HL-60 (cell line): ENCODE data around the gene BMP6.

Experiments used
- GABPA ChIP-seq: IDR thresholded peaks from 2 replicates; pipeline ENCODE4 v1.6.1; 2012; ENCODE audit warnings: low read depth
- POLR2AphosphoS5 ChIP-seq: IDR thresholded peaks from 2 replicates; pipeline ENCODE4 v1.6.1; 2012; ENCODE audit warnings: low read depth
- REST ChIP-seq: IDR thresholded peaks from 2 replicates; pipeline ENCODE4 v1.6.1; 2012; ENCODE audit warnings: low read depth; ENCODE audit not compliant: insufficient replicate concordance
- SPI1 ChIP-seq: IDR thresholded peaks from 2 replicates; pipeline ENCODE4 v1.6.1; 2012; ENCODE audit warnings: low read depth, mild to moderate bottlenecking, borderline replicate concordance
- TF ChIP-seq, protein P1 (sequence below): IDR thresholded peaks from one replicate; pipeline ENCODE4 v1.5.1; 2011; ENCODE audit warnings: low read length, control low read depth, inconsistent platforms; ENCODE audit not compliant: insufficient read depth

GRCh38 chr6:7883381-7883780 is 157.5 kb downstream of the BMP6 start:
- TF ChIP-seq, protein P1, sequence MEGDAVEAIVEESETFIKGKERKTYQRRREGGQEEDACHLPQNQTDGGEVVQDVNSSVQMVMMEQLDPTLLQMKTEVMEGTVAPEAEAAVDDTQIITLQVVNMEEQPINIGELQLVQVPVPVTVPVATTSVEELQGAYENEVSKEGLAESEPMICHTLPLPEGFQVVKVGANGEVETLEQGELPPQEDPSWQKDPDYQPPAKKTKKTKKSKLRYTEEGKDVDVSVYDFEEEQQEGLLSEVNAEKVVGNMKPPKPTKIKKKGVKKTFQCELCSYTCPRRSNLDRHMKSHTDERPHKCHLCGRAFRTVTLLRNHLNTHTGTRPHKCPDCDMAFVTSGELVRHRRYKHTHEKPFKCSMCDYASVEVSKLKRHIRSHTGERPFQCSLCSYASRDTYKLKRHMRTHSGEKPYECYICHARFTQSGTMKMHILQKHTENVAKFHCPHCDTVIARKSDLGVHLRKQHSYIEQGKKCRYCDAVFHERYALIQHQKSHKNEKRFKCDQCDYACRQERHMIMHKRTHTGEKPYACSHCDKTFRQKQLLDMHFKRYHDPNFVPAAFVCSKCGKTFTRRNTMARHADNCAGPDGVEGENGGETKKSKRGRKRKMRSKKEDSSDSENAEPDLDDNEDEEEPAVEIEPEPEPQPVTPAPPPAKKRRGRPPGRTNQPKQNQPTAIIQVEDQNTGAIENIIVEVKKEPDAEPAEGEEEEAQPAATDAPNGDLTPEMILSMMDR, result no peak
- TF ChIP-seq SPI1, result no peak
- TF ChIP-seq POLR2AphosphoS5, result no peak
- TF ChIP-seq GABPA, result no peak
- TF ChIP-seq REST, result no peak
